Activated naive CD8-positive, alpha-beta T cell (primary cell): ENCODE measurements around the gene TMEM47.

Experiments
- H3K27ac Mint-ChIP-seq: one replicate; pipeline ENCODE4 v1.8.0; 2021; ENCODE audit warnings: mixed read lengths
- H3K27me3 Mint-ChIP-seq: one replicate; pipeline ENCODE4 v1.8.0; 2021; ENCODE audit warnings: mixed read lengths
- H3K36me3 Mint-ChIP-seq: one replicate; pipeline ENCODE4 v1.8.0; 2021; ENCODE audit warnings: mixed read lengths
- H3K4me1 Mint-ChIP-seq: one replicate; pipeline ENCODE4 v1.8.0; 2021; ENCODE audit warnings: low read depth, mixed read lengths
- H3K4me3 Mint-ChIP-seq: one replicate; pipeline ENCODE4 v1.8.0; 2021; ENCODE audit warnings: mild to moderate bottlenecking, mixed read lengths
- H3K9me3 Mint-ChIP-seq: one replicate; pipeline ENCODE4 v1.8.0; 2021; ENCODE audit warnings: low read depth, mixed read lengths

TMEM47 gene

DNA sequence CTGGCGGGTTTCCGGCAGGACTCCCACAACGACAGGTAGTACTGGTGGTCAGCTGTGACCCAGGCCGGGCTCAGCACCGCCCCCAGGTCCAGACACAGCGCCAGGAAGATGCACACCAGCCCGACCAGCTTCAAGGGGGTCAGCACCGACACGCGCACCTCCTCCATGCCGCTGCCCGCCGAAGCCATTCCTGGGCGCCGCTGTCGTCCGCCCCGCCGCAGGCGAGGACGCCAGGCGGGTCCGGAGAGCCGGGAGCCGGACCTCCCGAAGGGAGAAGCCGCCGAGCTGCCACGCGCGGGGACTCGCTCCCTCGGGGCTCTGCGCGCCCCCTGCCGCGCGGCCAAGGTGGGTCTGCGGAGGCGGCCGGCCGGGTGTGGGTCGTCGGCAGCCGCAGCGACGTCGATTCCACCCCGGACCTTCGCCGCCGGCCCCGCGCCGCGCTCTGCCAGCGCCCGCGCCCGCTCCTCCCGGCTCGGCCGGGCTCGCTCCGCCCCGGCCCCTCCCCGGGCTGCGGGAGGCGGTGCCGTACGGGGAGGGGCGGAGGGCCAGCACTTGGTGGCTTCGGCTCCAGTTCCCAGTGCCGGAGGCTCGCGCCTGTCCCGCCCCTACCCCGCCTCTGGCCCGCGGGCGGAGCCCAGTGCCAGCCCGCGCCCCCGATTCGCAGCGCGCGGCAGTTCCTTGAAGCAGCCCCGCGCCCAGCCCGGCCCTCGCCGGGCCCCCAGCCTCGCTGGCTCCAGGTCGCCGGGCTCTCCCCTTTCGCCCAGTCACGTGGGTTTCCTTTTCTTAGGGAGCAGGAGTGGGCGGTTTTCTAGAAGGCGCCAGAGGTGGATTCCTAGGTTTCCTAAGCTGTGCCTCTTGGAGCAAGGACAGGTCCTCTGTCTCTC lies at the start of gene TMEM47:
Gene TMEM47 (minus strand): TSS at position 444 of the 884 bp plus-strand sequence. CDS start 256 bp downstream, at position 188.
- no peak within 1 kb of the TSS for H3K4me3 Mint-ChIP-seq
- H3K27ac Mint-ChIP-seq: no peak within 1 kb of the TSS

DNA sequence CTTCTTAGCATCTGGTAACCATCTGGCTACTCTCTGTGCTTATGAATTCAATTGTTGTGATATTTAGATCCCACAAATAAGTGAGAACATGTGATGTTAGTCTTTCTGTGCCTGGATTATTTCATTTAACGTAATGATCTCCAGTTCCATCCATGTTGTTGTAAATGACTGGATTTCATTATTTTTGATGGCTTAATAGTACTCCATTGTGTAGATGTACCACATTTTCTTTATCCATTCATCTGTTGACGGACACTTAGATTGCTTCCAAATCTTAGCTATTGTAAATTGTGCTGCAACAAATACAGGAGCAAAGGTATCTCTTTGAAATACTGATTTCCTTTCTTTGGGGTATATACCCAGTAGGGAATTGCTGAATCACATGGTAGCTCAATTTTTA lies 30.0 kb upstream of the TMEM47 start:
- Mint-ChIP-seq H3K9me3 (peaks cover 22% of the 10 kb centered on the region), H3K36me3 (no peaks in the 10 kb centered on the region), H3K27me3 (no peaks in the 10 kb centered on the region), H3K4me3 (no peak overlapping the region), H3K27ac (no peak overlapping the region), H3K4me1 (no peaks in the 10 kb centered on the region)

More for the DNA sequence above, at the start of gene TMEM47:
- Mint-ChIP-seq H3K27me3 (peaks cover 13% of the 10 kb centered on the region), H3K9me3 (no peaks in the 10 kb centered on the region), H3K36me3 (no peaks in the 10 kb centered on the region), H3K4me1 (peaks cover 6% of the 10 kb centered on the region)

DNA sequence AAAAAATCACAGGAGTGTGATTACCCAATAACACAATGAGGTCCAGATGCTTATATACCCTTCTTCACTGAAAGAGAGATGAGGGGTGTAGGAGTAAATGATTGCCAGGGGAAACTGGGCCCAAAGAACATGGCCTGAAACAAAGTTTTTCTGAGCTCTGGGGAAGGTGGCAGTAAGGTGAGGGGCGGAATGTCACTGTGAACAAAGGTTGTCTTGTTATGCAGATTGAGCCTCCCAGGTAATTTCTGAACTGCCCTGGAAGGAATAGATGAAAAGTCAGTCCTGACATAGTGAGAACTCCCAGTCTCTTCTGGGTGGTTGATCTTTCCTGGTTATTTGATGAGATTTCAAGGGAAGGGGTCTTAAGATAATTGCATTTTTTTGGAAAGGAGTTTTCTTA lies 2.5 kb upstream of the TMEM47 start:
- peaks cover 6% of the 10 kb centered on the region for H3K4me1 Mint-ChIP-seq
- H3K27me3 Mint-ChIP-seq: peaks cover 11% of the 10 kb centered on the region

GRCh38 chrX:34658326-34658725 lies 1.2 kb upstream of the TMEM47 start:
- Mint-ChIP-seq H3K4me3 (no peak overlapping the region), H3K27ac (no peak overlapping the region), H3K36me3 (no peaks in the 10 kb centered on the region), H3K27me3 (peaks cover 13% of the 10 kb centered on the region), H3K4me1 (peaks cover 6% of the 10 kb centered on the region), H3K9me3 (no peaks in the 10 kb centered on the region)

More for the DNA sequence above, 2.5 kb upstream of the TMEM47 start:
- H3K4me3 Mint-ChIP-seq: no peak overlapping the region
- no peaks in the 10 kb centered on the region for H3K36me3 Mint-ChIP-seq
- H3K27ac Mint-ChIP-seq: no peak overlapping the region
- H3K9me3 Mint-ChIP-seq: no peaks in the 10 kb centered on the region

DNA sequence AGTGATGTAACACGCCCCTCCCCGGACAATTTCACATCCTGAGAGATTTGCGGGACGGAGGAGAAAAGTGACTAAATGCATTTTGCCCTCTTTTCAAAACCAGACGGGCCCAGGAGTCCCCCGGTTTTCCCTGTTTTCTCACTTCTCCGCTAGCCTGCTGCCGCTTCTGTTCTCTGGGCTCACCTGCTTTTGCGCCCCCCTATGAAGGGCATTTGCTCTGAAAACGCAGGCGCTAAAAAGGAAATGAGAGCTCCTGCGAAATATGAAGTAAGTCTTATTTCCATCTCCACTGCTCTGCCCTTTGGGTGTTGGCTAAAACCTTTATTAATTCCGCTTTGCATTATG lies 613 bp upstream of the TMEM47 start:
- Mint-ChIP-seq H3K9me3 (no peaks in the 10 kb centered on the region), H3K4me1 (peaks cover 6% of the 10 kb centered on the region), H3K27me3 (peaks cover 13% of the 10 kb centered on the region), H3K36me3 (no peaks in the 10 kb centered on the region), H3K4me3 (no peak overlapping the region), H3K27ac (no peak overlapping the region)

GRCh38 chrX:34656467-34656841 lies 631 bp downstream of the TMEM47 start:
- Mint-ChIP-seq H3K27ac (no peak overlapping the region), H3K27me3 (peaks cover 13% of the 10 kb centered on the region), H3K36me3 (no peaks in the 10 kb centered on the region), H3K4me3 (no peak overlapping the region), H3K9me3 (no peaks in the 10 kb centered on the region), H3K4me1 (peaks cover 6% of the 10 kb centered on the region)

GRCh38 chrX:34655501-34656455 lies 1.3 kb downstream of the TMEM47 start:
- Mint-ChIP-seq H3K4me1 (peaks cover 6% of the 10 kb centered on the region), H3K27me3 (peaks cover 13% of the 10 kb centered on the region), H3K4me3 (no peak overlapping the region), H3K9me3 (no peaks in the 10 kb centered on the region), H3K27ac (no peak overlapping the region), H3K36me3 (no peaks in the 10 kb centered on the region)

DNA sequence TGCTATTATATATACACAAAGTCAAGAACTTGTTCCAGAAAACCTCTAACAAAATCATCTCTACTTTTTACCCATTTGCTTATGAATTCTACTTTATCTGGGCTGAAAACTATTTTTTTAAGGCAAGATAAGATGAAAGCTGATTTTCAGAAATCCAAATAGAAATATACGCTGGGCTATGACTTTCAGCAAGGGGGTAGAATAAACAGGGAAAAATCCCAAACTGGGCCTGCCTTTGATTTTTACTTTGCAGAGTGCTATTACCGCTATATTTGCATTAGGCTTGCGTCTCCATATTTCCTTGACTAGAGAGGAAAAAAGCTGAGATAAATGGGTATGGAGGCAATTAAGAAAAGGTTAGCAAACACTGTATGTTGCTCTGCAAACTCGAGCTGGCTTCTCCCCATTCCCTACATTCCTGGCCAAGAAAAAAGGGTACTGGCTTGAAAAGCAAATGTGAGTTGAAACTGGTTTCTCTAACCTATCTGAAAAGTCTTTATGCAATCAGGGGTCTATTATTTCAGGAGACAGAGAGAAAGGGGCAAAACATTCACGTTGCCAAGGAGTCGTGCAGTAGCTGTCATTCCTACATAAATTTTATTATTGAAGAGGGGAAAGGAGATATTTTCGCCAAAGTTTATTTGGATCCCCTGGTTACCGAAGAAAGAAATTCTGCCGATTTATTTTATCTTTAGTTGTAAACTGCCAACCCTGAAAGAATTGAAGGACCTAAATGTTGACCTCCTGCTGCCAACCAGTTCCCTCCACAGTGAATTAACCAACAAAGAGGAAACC lies 2.2 kb downstream of the TMEM47 start:
- Mint-ChIP-seq H3K9me3 (no peaks in the 10 kb centered on the region), H3K36me3 (no peaks in the 10 kb centered on the region), H3K27ac (no peak overlapping the region), H3K4me3 (no peak overlapping the region), H3K27me3 (peaks cover 13% of the 10 kb centered on the region), H3K4me1 (peaks cover 6% of the 10 kb centered on the region)

DNA sequence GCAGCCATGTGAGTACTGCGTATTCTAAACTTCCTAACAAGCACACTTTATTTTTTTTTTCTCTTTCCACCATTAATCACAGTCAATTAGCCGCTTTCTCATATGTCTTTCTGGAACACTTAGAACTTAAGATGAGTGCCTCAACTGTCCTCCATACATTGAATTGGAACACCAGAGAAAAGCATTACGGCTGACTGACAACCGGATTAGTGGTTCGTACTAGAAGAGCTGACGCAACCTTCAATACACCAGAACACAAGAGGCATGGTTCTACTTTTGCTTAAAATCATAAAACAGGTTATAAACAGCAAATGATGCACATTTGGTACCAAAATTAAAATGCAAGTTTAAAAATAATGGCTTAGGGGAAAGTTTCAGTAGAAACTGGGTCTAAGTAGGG lies 3.3 kb downstream of the TMEM47 start:
- no peak overlapping the region for H3K27ac Mint-ChIP-seq
- peaks cover 9% of the 10 kb centered on the region for H3K27me3 Mint-ChIP-seq
- H3K9me3 Mint-ChIP-seq: no peaks in the 10 kb centered on the region
- H3K36me3 Mint-ChIP-seq: no peaks in the 10 kb centered on the region
- peaks cover 6% of the 10 kb centered on the region for H3K4me1 Mint-ChIP-seq
- H3K4me3 Mint-ChIP-seq: no peak overlapping the region

DNA sequence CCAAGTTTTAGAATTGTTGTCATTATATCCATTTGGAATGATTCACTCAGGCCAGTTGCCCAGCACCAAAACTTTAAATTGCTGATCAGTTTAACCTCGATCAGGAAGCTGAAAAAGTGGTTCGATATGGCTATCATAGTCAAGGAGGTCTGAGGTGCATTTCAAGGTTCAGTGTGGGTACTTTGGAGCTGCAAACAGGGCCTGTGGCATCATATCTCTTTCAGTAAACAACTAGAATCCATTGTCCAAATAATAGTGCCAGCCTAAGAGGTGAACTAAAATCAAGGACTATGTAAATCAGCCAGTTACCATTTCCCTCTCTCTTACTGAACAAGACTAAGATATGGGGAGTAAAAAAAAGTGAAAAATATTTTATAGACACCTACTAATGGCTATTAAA lies 14.2 kb downstream of the TMEM47 start:
- H3K4me1 Mint-ChIP-seq: no peaks in the 10 kb centered on the region
- no peak overlapping the region for H3K27ac Mint-ChIP-seq
- peaks cover 1% of the 10 kb centered on the region for H3K9me3 Mint-ChIP-seq
- no peaks in the 10 kb centered on the region for H3K36me3 Mint-ChIP-seq
- no peaks in the 10 kb centered on the region for H3K27me3 Mint-ChIP-seq
- no peak overlapping the region for H3K4me3 Mint-ChIP-seq

GRCh38 chrX:34638116-34638515 lies 19.0 kb downstream of the TMEM47 start:
- H3K36me3 Mint-ChIP-seq: no peaks in the 10 kb centered on the region
- H3K27ac Mint-ChIP-seq: no peak overlapping the region
- no peak overlapping the region for H3K4me3 Mint-ChIP-seq
- H3K9me3 Mint-ChIP-seq: no peaks in the 10 kb centered on the region
- no peaks in the 10 kb centered on the region for H3K27me3 Mint-ChIP-seq
- H3K4me1 Mint-ChIP-seq: no peaks in the 10 kb centered on the region

DNA sequence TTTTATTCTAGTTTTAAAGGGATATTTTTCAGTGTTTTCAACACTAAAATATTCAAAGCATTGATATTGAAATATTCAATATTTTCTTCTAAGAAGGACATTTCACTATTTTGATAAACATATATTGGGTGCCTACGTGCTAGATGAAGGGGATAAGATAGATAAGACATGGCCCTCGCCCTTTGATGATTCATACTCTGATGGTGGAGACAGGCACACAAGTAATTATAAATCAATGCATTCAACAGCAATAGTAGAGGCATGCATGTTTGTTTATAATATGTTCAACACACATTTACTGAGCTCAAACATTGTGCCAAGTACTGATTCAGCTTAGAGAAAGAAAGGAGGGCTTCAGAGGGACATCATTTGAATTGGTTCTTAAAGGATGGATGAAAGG lies 22.7 kb downstream of the TMEM47 start:
- Mint-ChIP-seq H3K4me3 (no peak overlapping the region), H3K4me1 (no peaks in the 10 kb centered on the region), H3K9me3 (no peaks in the 10 kb centered on the region), H3K36me3 (no peaks in the 10 kb centered on the region), H3K27ac (no peak overlapping the region), H3K27me3 (no peaks in the 10 kb centered on the region)

DNA sequence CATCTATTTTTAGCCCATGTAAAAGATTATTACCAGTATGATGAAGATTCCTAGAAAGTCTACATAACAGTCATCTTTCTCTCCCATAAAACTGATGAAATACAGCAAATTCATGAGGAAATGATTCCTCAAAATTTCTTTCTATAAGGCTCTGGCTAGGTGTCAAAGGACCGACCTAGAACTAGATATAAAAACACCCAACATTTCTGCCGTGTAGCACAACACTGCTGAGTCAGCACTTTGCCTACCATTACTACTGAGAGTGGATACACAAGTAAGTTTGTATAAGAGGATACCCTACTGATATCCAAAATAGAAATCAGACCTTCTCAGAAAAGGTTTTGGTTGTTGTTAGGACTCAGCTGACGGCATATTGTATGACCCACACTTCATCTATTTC lies 24.7 kb downstream of the TMEM47 start:
- H3K4me1 Mint-ChIP-seq: no peaks in the 10 kb centered on the region
- no peak overlapping the region for H3K27ac Mint-ChIP-seq
- H3K36me3 Mint-ChIP-seq: no peaks in the 10 kb centered on the region
- H3K9me3 Mint-ChIP-seq: no peaks in the 10 kb centered on the region
- H3K4me3 Mint-ChIP-seq: no peak overlapping the region
- no peaks in the 10 kb centered on the region for H3K27me3 Mint-ChIP-seq

DNA sequence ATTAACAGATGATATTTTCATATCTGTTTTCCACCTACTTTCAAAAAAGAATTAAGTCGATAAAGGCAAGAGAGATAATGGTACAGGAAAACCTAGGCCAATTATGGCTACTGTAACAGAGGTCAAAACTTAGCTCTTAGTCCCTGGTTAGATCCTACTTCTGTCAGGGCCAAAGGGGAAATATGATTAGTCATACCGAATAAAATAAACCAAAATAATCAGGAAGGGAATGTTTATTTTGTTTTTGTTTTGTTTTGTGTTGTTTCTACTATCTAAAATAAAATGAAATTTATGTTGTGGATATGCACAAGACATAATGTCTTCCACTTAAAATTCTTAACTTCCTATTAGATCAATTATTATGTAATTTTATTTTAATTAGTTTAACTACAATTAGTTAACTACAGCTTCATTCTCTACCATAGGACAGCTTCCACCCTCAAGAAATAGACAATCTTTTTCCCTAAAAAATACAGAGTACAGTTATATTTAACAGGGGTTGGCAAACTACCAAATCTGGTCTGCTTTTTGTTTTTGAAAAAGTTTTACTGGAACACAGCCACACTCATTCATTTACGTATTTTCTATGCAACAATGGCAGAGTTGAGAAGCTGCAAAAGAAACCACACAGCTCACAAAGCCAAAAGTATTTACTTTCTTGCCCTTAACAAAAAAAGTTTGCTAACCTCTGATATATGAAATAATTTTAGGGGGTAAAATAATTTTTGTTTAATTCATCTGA lies 25.4 kb downstream of the TMEM47 start:
- Mint-ChIP-seq H3K36me3 (no peaks in the 10 kb centered on the region), H3K4me3 (no peak overlapping the region), H3K4me1 (no peaks in the 10 kb centered on the region), H3K9me3 (no peaks in the 10 kb centered on the region), H3K27me3 (no peaks in the 10 kb centered on the region), H3K27ac (no peak overlapping the region)
